Measurements from ENCODE around the gene PDE4C. TPM values are rescaled to one million over a fixed set of nuclear protein-coding genes. Genes with fewer than 3 reads are reported as not detected.

Gene PDE4C
- total and polyA plus RNA-seq, 9 of the 15 experiments (the other 6 are each of a cell fraction or from before 2014, with no cell fraction given) = 0.04 to 0.91 (median 0.20) TPM; not detected in 1

DNA sequence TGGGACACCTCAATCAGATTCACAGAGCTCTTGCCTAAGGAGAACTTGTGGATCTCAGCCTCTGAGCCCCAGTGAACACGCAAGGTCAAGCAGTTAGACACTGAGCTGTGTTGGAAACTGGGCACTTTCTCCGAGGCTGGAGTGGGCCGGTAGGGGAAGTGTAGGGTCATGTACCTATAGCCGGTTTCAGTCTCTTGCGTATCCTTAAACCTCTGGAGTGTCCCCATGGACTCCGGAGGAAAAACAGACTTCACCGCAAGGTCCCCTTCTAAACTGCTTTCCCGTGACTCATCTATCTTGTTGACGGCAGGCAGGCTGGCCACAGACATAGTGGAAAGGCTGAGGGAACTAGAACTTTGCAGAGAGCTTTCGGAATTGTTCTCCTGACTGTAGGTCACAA, 36.7 kb upstream of the PDE4C start (continued):
- TF ChIP-seq ESRRA (IDR thresholded peaks at IDR 0.05; ENCODE audit: borderline replicate concordance, low read depth) (peak; percentile 66; the same call in 1 of the 2 replicates), SRSF1 (IDR thresholded peaks at IDR 0.05; ENCODE audit: low read depth, low read length) (no peak), NUFIP1 (IDR thresholded peaks at IDR 0.05; ENCODE audit: partially characterized antibody) (no peak), CEBPG (CRISPR knock-in tag; IDR thresholded peaks at IDR 0.05) (peak; percentile 87), CEBPG (tag; conservative IDR thresholded peaks at IDR 0.05 in 1 of 2, IDR thresholded peaks at IDR 0.05 in 1 of 2) (peak; percentile 8 to 81; a peak in 2 of 4 replicates), FOSL1 (tag; conservative IDR thresholded peaks at IDR 0.05) (peak; percentile 88), NFE2 (IDR thresholded peaks at IDR 0.05; ENCODE audit: low read depth) (peak; percentile 50), L3MBTL2 (IDR thresholded peaks at IDR 0.05) (peak; percentile 24; the same call in 1 of the 2 replicates), ZNF175 (CRISPR knock-in tag; IDR thresholded peaks at IDR 0.05; ENCODE audit: low read depth) (peak; percentile 68; the same call in 1 of the 2 replicates), STAG1 (CRISPR knock-in tag; IDR thresholded peaks at IDR 0.05; ENCODE audit: borderline replicate concordance) (no peak), ZNF766 (CRISPR knock-in tag; conservative IDR thresholded peaks at IDR 0.05) (0 out of 2 replicates have a peak, but pooled peaks have one; percentile 19), LEF1 (IDR thresholded peaks at IDR 0.05) (peak; percentile 50; the same call in 1 of the 2 replicates), ZNF780A (CRISPR knock-in tag; IDR thresholded peaks at IDR 0.05) (no peak), FOXA1 (IDR thresholded peaks at IDR 0.05; ENCODE audit: borderline replicate concordance) (no peak), MXI1 (IDR thresholded peaks at IDR 0.05; ENCODE audit: low read depth, low read length) (no peak), ZNF445 (CRISPR knock-in tag; IDR thresholded peaks at IDR 0.05; ENCODE audit: low read depth) (no peak), ARID1B (IDR thresholded peaks at IDR 0.05) (peak; percentile 34; the same call in 1 of the 2 replicates)
- TF ChIP-seq, protein P1, sequence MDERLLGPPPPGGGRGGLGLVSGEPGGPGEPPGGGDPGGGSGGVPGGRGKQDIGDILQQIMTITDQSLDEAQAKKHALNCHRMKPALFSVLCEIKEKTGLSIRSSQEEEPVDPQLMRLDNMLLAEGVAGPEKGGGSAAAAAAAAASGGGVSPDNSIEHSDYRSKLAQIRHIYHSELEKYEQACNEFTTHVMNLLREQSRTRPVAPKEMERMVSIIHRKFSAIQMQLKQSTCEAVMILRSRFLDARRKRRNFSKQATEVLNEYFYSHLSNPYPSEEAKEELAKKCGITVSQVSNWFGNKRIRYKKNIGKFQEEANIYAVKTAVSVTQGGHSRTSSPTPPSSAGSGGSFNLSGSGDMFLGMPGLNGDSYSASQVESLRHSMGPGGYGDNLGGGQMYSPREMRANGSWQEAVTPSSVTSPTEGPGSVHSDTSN (CRISPR knock-in tag; IDR thresholded peaks at IDR 0.05; ENCODE audit: low read depth) = no peak
- TF ChIP-seq, protein P1 (tag; conservative IDR thresholded peaks at IDR 0.05; ENCODE audit: low read depth) = peak; percentile 59; the same call in 1 of the 2 replicates
- TF ChIP-seq, protein P2, sequence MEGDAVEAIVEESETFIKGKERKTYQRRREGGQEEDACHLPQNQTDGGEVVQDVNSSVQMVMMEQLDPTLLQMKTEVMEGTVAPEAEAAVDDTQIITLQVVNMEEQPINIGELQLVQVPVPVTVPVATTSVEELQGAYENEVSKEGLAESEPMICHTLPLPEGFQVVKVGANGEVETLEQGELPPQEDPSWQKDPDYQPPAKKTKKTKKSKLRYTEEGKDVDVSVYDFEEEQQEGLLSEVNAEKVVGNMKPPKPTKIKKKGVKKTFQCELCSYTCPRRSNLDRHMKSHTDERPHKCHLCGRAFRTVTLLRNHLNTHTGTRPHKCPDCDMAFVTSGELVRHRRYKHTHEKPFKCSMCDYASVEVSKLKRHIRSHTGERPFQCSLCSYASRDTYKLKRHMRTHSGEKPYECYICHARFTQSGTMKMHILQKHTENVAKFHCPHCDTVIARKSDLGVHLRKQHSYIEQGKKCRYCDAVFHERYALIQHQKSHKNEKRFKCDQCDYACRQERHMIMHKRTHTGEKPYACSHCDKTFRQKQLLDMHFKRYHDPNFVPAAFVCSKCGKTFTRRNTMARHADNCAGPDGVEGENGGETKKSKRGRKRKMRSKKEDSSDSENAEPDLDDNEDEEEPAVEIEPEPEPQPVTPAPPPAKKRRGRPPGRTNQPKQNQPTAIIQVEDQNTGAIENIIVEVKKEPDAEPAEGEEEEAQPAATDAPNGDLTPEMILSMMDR (IDR thresholded peaks at IDR 0.05 in 2 of 3, conservative IDR thresholded peaks at IDR 0.05 in 1 of 3; ENCODE audit: insufficient read depth in 2 of 3, low read depth in 1 of 3, low read length in 3 of 3) = peak in 1 of 3 experiments; percentile 6; a peak in 1 of 6 replicates
- TF ChIP-seq, protein P3, sequence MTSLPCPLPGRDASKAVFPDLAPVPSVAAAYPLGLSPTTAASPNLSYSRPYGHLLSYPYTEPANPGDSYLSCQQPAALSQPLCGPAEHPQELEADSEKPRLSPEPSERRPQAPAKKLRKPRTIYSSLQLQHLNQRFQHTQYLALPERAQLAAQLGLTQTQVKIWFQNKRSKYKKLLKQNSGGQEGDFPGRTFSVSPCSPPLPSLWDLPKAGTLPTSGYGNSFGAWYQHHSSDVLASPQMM (CRISPR knock-in tag; IDR thresholded peaks at IDR 0.05) = no peak
- TF ChIP-seq, protein P4, sequence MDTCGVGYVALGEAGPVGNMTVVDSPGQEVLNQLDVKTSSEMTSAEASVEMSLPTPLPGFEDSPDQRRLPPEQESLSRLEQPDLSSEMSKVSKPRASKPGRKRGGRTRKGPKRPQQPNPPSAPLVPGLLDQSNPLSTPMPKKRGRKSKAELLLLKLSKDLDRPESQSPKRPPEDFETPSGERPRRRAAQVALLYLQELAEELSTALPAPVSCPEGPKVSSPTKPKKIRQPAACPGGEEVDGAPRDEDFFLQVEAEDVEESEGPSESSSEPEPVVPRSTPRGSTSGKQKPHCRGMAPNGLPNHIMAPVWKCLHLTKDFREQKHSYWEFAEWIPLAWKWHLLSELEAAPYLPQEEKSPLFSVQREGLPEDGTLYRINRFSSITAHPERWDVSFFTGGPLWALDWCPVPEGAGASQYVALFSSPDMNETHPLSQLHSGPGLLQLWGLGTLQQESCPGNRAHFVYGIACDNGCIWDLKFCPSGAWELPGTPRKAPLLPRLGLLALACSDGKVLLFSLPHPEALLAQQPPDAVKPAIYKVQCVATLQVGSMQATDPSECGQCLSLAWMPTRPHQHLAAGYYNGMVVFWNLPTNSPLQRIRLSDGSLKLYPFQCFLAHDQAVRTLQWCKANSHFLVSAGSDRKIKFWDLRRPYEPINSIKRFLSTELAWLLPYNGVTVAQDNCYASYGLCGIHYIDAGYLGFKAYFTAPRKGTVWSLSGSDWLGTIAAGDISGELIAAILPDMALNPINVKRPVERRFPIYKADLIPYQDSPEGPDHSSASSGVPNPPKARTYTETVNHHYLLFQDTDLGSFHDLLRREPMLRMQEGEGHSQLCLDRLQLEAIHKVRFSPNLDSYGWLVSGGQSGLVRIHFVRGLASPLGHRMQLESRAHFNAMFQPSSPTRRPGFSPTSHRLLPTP (IDR thresholded peaks at IDR 0.05; ENCODE audit: borderline replicate concordance, extremely low read depth, insufficient read length) = no peak
